ENCODE measurements around the gene CNDP1.

DNA sequence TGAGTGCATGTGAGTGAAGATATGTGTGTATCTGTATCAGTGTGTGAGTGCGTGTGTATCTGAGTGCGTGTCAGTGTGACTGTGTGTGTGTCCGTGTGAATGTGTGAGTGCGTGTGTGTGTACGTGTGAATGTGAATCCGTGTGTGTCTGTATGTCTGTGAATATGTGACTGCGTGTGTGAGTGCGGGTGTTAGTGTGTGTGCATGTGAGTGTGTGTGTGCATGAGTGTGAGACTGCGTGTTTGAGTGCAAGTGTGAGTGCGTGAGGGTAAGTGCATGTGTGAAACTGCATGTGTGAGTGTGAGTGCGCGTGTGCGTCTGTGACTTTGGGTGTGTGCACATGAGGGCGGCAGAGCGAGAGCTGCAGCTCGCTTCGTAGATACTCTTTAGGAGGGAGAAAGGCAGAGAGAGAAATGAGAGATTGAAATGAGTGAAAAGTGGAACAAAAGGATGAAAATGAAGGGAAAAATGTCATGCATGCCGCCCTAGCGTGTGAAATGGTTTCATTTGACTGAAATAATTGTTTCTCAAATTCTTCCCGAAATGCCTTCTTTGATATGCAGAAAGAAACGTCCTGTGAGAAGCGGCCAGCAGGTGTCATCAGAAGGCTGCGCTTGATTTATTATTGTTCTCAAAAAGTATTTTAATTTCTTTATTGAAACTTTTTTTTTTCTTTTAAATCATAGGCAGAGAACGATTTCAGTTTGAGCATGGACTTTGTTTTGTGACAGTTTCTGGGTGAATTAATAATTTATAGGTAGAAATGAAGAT is 88.9 kb downstream of the CNDP1 start:
- TF ChIP-seq, protein P1, sequence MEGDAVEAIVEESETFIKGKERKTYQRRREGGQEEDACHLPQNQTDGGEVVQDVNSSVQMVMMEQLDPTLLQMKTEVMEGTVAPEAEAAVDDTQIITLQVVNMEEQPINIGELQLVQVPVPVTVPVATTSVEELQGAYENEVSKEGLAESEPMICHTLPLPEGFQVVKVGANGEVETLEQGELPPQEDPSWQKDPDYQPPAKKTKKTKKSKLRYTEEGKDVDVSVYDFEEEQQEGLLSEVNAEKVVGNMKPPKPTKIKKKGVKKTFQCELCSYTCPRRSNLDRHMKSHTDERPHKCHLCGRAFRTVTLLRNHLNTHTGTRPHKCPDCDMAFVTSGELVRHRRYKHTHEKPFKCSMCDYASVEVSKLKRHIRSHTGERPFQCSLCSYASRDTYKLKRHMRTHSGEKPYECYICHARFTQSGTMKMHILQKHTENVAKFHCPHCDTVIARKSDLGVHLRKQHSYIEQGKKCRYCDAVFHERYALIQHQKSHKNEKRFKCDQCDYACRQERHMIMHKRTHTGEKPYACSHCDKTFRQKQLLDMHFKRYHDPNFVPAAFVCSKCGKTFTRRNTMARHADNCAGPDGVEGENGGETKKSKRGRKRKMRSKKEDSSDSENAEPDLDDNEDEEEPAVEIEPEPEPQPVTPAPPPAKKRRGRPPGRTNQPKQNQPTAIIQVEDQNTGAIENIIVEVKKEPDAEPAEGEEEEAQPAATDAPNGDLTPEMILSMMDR (conservative IDR thresholded peaks at IDR 0.05 in 1 of 2, IDR thresholded peaks at IDR 0.05 in 1 of 2; ENCODE audit: extremely low read depth in 1 of 2, insufficient read depth in 1 of 2, low read depth in 1 of 2, low read length in 2 of 2): peak; percentile 33 to 48
- no peak for TF ChIP-seq EZH2 (IDR thresholded peaks at IDR 0.05; ENCODE audit: borderline replicate concordance, low read length)
